ENCODE results near the gene NME7.

Gene NME7

DNA sequence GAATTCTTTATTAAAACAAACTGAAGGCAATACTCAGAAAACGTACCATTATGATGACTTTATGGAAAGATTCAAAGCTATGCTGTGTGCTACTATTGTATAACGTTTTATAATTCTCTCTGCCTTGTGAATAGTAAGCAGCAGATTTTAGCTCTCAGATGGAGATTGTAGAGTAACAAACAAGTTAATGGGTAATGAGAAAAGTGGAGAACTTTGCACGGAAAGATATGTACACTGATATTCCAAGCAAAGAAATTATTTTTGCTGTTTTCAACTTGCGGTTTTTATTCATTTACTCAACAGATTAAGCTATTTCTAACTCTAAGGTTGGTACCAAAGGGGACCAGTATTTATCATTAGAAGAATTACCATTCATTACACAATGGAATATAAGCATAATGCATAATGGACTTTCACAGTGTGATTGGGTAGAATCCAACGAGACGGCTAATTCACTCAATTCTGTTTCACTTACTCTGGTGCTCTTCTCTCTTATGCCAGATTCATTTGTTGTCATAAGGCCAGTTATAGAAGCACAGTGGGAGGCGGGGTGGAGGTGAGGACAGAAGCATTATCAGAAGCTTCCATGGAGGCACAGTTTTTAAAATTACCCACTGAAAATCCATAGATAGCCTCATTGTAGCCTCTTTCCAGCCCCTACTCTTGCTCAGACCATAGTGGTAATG lies 222.5 kb downstream of the NME7 start:
- no peaks in the 10 kb centered on the region for H3K4me1 ChIP-seq
- H3K27ac ChIP-seq: no peak overlapping the region
- H3K27me3 ChIP-seq: no peaks in the 10 kb centered on the region
- intact Hi-C loops (cut with DNase I; ENCODE audit: low total_unique reads): no loop called here
- H3K4me3 ChIP-seq: no peak overlapping the region
- no peaks in the 10 kb centered on the region for H3K9me3 ChIP-seq
- TF ChIP-seq CTCF (IDR thresholded peaks at IDR 0.05): no peak
- DNase-seq: no peak
- no peaks in the 10 kb centered on the region for H3K36me3 ChIP-seq

DNA sequence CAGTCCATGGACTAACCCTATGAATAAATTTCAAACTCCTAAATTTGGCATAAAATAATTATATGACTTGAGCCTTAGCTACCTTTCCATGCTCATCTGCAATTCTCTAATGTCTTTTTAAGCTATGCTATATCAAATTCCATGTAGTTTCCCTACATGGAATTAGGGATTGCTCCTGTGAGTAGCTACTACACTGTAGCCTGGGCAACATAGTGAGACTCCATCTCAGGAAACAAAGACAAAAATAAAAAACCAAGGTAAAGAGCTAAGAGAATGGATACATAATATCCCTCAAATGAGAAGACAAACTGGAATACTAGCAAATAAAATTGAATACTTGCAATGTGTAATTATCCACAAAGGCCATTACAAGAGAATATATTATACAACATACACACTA lies 223.6 kb downstream of the NME7 start:
- no peaks in the 10 kb centered on the region for H3K36me3 ChIP-seq
- H3K9me3 ChIP-seq: no peaks in the 10 kb centered on the region
- no peaks in the 10 kb centered on the region for H3K4me1 ChIP-seq
- no peak for DNase-seq
- no peak overlapping the region for H3K4me3 ChIP-seq
- no peak for TF ChIP-seq CTCF (IDR thresholded peaks at IDR 0.05)
- no peak overlapping the region for H3K27ac ChIP-seq
- no peaks in the 10 kb centered on the region for H3K27me3 ChIP-seq
- intact Hi-C loops (cut with DNase I; ENCODE audit: low total_unique reads): no loop called here

GRCh38 chr1:169143346-169143745 lies 224.3 kb downstream of the NME7 start:
- Histone ChIP-seq H3K36me3 (no peaks in the 10 kb centered on the region), H3K27me3 (no peaks in the 10 kb centered on the region), H3K4me3 (no peak overlapping the region), H3K9me3 (no peaks in the 10 kb centered on the region), H3K4me1 (no peaks in the 10 kb centered on the region), H3K27ac (no peak overlapping the region)
- DNase-seq: no peak
- no peak for TF ChIP-seq CTCF (IDR thresholded peaks at IDR 0.05)
- intact Hi-C loops (cut with DNase I; ENCODE audit: low total_unique reads): no loop called here

DNA sequence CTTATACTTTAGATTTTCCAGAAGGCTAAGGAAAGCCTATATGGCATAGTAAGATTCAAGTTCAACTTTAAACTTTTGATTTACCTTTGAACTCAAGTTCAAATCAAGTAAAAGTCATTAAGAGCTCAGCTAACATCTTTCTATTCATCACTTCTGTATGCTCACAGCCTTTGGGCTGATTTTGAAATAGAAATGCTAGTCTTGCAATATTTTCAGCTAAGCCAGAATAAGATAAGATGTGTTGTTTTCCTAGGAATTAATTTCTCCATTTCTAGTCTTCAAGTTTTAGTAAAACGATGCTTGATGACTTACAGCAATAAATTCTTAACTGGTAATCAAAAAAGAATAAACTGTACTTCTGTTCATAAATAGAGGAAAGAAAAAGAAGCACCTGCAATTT lies 225.5 kb downstream of the NME7 start:
- Histone ChIP-seq H3K9me3 (no peaks in the 10 kb centered on the region), H3K36me3 (no peaks in the 10 kb centered on the region), H3K4me3 (no peak overlapping the region), H3K27ac (no peak overlapping the region), H3K27me3 (no peaks in the 10 kb centered on the region), H3K4me1 (no peaks in the 10 kb centered on the region)
- TF ChIP-seq CTCF (IDR thresholded peaks at IDR 0.05): no peak
- no peak for DNase-seq
- intact Hi-C loops (cut with DNase I; ENCODE audit: low total_unique reads): no loop called here

DNA sequence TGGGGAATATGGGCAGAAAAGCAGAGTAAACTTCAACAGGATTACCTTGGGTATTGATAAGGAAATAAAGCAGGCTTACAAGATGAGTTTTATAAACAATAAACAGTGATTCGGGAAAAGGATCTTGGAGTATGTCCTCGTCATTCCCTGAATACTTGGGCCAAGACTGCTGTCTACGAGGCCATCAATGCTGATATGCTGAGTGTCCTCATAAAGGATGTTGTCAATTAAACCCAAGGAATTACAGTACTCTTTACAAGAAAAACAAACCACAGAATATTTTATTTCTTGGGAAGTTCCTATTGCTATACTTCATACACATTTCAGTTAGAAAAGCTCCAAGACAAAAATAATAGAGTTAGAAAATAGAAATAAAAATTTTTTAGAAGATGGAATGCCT lies 226.2 kb downstream of the NME7 start:
- intact Hi-C loops (cut with DNase I; ENCODE audit: low total_unique reads): no loop called here
- no peak for TF ChIP-seq CTCF (IDR thresholded peaks at IDR 0.05)
- no peak overlapping the region for H3K27ac ChIP-seq
- H3K36me3 ChIP-seq: no peaks in the 10 kb centered on the region
- H3K27me3 ChIP-seq: no peaks in the 10 kb centered on the region
- no peaks in the 10 kb centered on the region for H3K9me3 ChIP-seq
- no peak overlapping the region for H3K4me3 ChIP-seq
- H3K4me1 ChIP-seq: no peaks in the 10 kb centered on the region
- DNase-seq: no peak
